Dermis blood vessel endothelial cell (primary cell): ENCODE results near the gene FGF3. TPM values are rescaled to one million over a fixed set of nuclear protein-coding genes. Genes with fewer than 3 reads are reported as not detected.
"Not testable (repeated sequence)": the region's sequence is repeated elsewhere in the genome, so short reads cannot be mapped to it uniquely, and the experiment has no call there.

Source experiments
- DNase-seq: peaks from one replicate; pipeline ENCODE4 v3.0.0; 2010
- total RNA-seq: library from RNA; depleted of rRNA; stranded (reverse); fragments of >200 nt; gene quantifications from 2 replicates; pipeline ENCODE4 v1.2.3, GENCODE V29; 2014

The FGF3 gene
- total RNA-seq, 1 donor from 2014 or later = not detected

DNA sequence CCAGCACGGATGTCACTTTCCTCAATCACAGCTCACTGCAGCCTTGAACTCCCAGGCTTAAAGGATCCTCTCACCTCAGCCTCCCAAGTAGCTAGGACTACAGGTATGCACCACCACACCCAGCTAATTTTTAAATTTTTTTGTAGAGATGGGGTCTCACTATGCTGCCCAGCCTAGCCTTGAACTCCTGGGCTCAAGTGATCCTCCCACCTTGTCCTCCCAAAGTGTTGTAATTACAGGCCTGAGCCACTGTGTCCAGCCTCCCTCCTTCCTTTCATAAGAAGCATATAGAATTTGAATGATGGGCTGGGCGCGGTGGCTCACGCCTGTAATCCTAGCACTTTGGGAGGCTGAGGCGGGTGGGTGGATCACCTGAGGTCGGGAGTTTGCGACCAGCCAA lies 54.3 kb downstream of the FGF3 start:
- not testable (repeated sequence) for DNase-seq

DNA sequence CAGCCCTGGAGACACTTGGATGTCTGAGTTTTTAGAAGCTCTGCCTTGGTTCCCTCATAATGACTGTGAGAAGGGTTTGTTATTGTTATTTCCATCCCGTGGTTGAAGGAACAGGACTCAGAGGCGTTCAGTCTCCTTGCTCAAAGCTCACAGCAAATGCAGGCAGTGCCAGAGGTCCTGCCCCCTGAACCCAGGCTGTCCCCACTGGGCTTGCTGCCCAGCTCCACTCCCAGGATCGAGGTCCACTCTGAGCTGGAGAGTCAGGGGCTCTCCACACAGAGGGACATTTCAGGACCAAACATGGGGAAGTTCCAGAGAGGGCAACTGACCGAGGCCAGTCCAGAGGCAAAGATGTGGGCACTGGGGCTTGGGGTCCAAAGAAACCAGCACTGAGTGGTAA lies 58.9 kb downstream of the FGF3 start:
- no peak for DNase-seq

Other genes with a start within 250 kb of the FGF3 start
- gene CCND1, start 178.3 kb downstream of the FGF3 start, total RNA-seq = 445 and 452 TPM in 2 replicates
- gene LTO1, start 144.1 kb downstream of the FGF3 start, total RNA-seq = 11.9 and 16.0 TPM in 2 replicates
- not detected in 2 replicates for gene FGF19, start 115.4 kb downstream of the FGF3 start, total RNA-seq
- gene FGF4, start 44.1 kb downstream of the FGF3 start, total RNA-seq = not detected in 2 replicates